ENCODE data around the gene IGSF3.
"Not testable (repeated sequence)": the region's sequence is repeated elsewhere in the genome, so short reads cannot be mapped to it uniquely, and the experiment has no call there.

Gene IGSF3

GRCh38 chr1:116658645-116659044 lies 8.9 kb downstream of the IGSF3 start:
- not testable (repeated sequence) for DNase-seq

GRCh38 chr1:116657836-116658235 lies 9.7 kb downstream of the IGSF3 start:
- not testable (repeated sequence) for DNase-seq

GRCh38 chr1:116654351-116654750 lies 13.2 kb downstream of the IGSF3 start:
- DNase-seq: no peak

GRCh38 chr1:116652598-116652997 lies 14.9 kb downstream of the IGSF3 start:
- not testable (repeated sequence) for DNase-seq

- DNase-seq: not testable (repeated sequence)
Measured at GRCh38 chr1:116650781-116651180, 16.8 kb downstream of the IGSF3 start.

GRCh38 chr1:116649041-116649440 lies 18.5 kb downstream of the IGSF3 start:
- DNase-seq: not testable (repeated sequence)

- DNase-seq: not testable (repeated sequence)
Measured at GRCh38 chr1:116648325-116648724, 19.2 kb downstream of the IGSF3 start.

- DNase-seq: not testable (repeated sequence)
Measured at GRCh38 chr1:116647186-116647585, 20.3 kb downstream of the IGSF3 start.

GRCh38 chr1:116646673-116647170 lies 20.8 kb downstream of the IGSF3 start:
- not testable (repeated sequence) for DNase-seq

GRCh38 chr1:116645802-116646672 lies 21.5 kb downstream of the IGSF3 start:
- DNase-seq: not testable (repeated sequence)

GRCh38 chr1:116644993-116645392 lies 22.5 kb downstream of the IGSF3 start:
- not testable (repeated sequence) for DNase-seq

GRCh38 chr1:116644096-116644495 lies 23.4 kb downstream of the IGSF3 start:
- not testable (repeated sequence) for DNase-seq

- DNase-seq: not testable (repeated sequence)
Measured at GRCh38 chr1:116643281-116643751, 24.2 kb downstream of the IGSF3 start.

- not testable (repeated sequence) for DNase-seq
Measured at GRCh38 chr1:116642311-116643280, 24.9 kb downstream of the IGSF3 start.

- DNase-seq: not testable (repeated sequence)
Measured at GRCh38 chr1:116637583-116637982, 29.9 kb downstream of the IGSF3 start.

GRCh38 chr1:116636584-116636983 lies 30.9 kb downstream of the IGSF3 start:
- DNase-seq: not testable (repeated sequence)

GRCh38 chr1:116634386-116634785 lies 33.1 kb downstream of the IGSF3 start:
- DNase-seq: not testable (repeated sequence)

GRCh38 chr1:116631996-116632925 lies 35.3 kb downstream of the IGSF3 start:
- not testable (repeated sequence) for DNase-seq

- DNase-seq: not testable (repeated sequence)
Measured at GRCh38 chr1:116631554-116631953, 36.0 kb downstream of the IGSF3 start.

GRCh38 chr1:116630057-116630456 lies 37.5 kb downstream of the IGSF3 start:
- not testable (repeated sequence) for DNase-seq

GRCh38 chr1:116629441-116629840 lies 38.1 kb downstream of the IGSF3 start:
- DNase-seq: not testable (repeated sequence)

GRCh38 chr1:116628448-116628847 lies 39.1 kb downstream of the IGSF3 start:
- DNase-seq: no peak
